Measurements from ENCODE around the gene RCOR1. TPM values are rescaled to one million over a fixed set of nuclear protein-coding genes. Genes with fewer than 3 reads are reported as not detected.

The RCOR1 gene
- total and polyA plus RNA-seq, 2 donors (not counting 1 experiment from before 2014, with no cell fraction given), result 8.7 to 37.1 TPM

- peaks cover 61% of the 10 kb centered on the region for H4K20me1 ChIP-seq (ENCODE audit: control insufficient read depth, insufficient read depth, low read length, poor library complexity, severe bottlenecking)
- 100% methylated on average over 1 of the region's 2 CpGs for whole genome bisulfite sequencing (ENCODE audit: insufficient coverage)
These were observed 23.9 kb downstream of the RCOR1 start for GRCh38 chr14:102616318-102616717.

GRCh38 chr14:102616799-102617198, 24.4 kb downstream of the RCOR1 start:
- peaks cover 95% of the 10 kb centered on the region for H3K79me2 ChIP-seq (ENCODE audit: control insufficient read depth, insufficient read depth, low read length)
- POLR2A ChIA-PET, result no interaction called here
- WGBS (ENCODE audit: insufficient coverage), result no CpG with 5 or more reads among the region's 3 CpGs

More at GRCh38 chr14:102616318-102616717, 23.9 kb downstream of the RCOR1 start:
- peaks cover 0 to 2% of the 10 kb centered on the region in 2 experiments for H3K36me3 ChIP-seq (replicated peaks in 1 of 2; ENCODE audit: control extremely low read depth in 1 of 2, control insufficient read depth in 1 of 2, extremely low read depth in 1 of 2, insufficient read depth in 2 of 2, low read length in 1 of 2)
- ATAC-seq (ENCODE audit: low read depth) (no peak), DNase-seq (no peak)
- H3K9me3 Mint-ChIP-seq (ENCODE audit: insufficient read depth), result no peaks in the 10 kb centered on the region
- no peaks in the 10 kb centered on the region for H3K27me3 ChIP-seq (replicated peaks in 1 of 4; ENCODE audit: control extremely low read depth in 1 of 4, control insufficient read depth in 3 of 4, insufficient read depth in 4 of 4, low read length in 3 of 4)
- H3K4me2 ChIP-seq (replicated peaks; ENCODE audit: low read depth, low read length, poor library complexity, severe bottlenecking), result no peak overlapping the region
- H3K9me3 ChIP-seq (ENCODE audit: control extremely low read depth in 1 of 3, control insufficient read depth in 2 of 3, insufficient read depth in 1 of 3, low read length in 2 of 3), result no peaks in the 10 kb centered on the region
- no peak overlapping the region for H3K27ac ChIP-seq (ENCODE audit: low read length in 2 of 2)
- ChIA-PET POLR2A (no interaction called here), CTCF (interaction anchor here (1.9 kb wide), 1 partner anchor 22 kb away, joined by 7 read pairs; no protein-coding TSS in a partner anchor)
- no peak overlapping the region for H3K4me3 ChIP-seq (ENCODE audit: control extremely low read depth in 1 of 5, extremely low read depth in 1 of 5, insufficient read depth in 1 of 5, low read depth in 2 of 5, low read length in 4 of 5)
- H3K4me3 Mint-ChIP-seq, result no peak overlapping the region
- intact Hi-C loops (cut with micrococcal nuclease), result no loop called here
- H3K27me3 Mint-ChIP-seq, result no peaks in the 10 kb centered on the region
- H2AFZ ChIP-seq (ENCODE audit: insufficient read depth, low read depth, low read length, poor library complexity, severe bottlenecking), result no peak overlapping the region
- H3K79me2 ChIP-seq (ENCODE audit: control insufficient read depth, insufficient read depth, low read length), result peaks cover 95% of the 10 kb centered on the region
- TF ChIP-seq CTCF (IDR thresholded peaks at IDR 0.05) (no peak), EZH2 (IDR thresholded peaks at IDR 0.05; ENCODE audit: borderline replicate concordance, insufficient read depth, low read depth, low read length, poor library complexity, severe bottlenecking) (no peak)
- peaks cover 54% of the 10 kb centered on the region for H3K4me1 Mint-ChIP-seq
- H3K4me1 ChIP-seq (ENCODE audit: control insufficient read depth in 2 of 2, insufficient read depth in 2 of 2, low read length in 2 of 2), result peaks cover 15 to 16% of the 10 kb centered on the region in 2 donors
- no peak overlapping the region for H3K27ac Mint-ChIP-seq
- H3K9ac ChIP-seq (ENCODE audit: low read length), result no peak overlapping the region

More at GRCh38 chr14:102616799-102617198, 24.4 kb downstream of the RCOR1 start:
- Mint-ChIP-seq H3K27me3 (no peaks in the 10 kb centered on the region), H3K9me3 (ENCODE audit: insufficient read depth) (no peaks in the 10 kb centered on the region), H3K27ac (no peak overlapping the region), H3K4me3 (no peak overlapping the region), H3K4me1 (peaks cover 54% of the 10 kb centered on the region)
- H3K9ac ChIP-seq (ENCODE audit: low read length), result no peak overlapping the region
- CTCF ChIA-PET, result no interaction called here
- H4K20me1 ChIP-seq (ENCODE audit: control insufficient read depth, insufficient read depth, low read length, poor library complexity, severe bottlenecking), result peaks cover 62% of the 10 kb centered on the region
- H3K9me3 ChIP-seq (ENCODE audit: control extremely low read depth in 1 of 3, control insufficient read depth in 2 of 3, insufficient read depth in 1 of 3, low read length in 2 of 3), result no peaks in the 10 kb centered on the region
- ATAC-seq (ENCODE audit: low read depth) (no peak), DNase-seq (no peak)
- peaks cover 0 to 2% of the 10 kb centered on the region in 2 experiments for H3K36me3 ChIP-seq (replicated peaks in 1 of 2; ENCODE audit: control extremely low read depth in 1 of 2, control insufficient read depth in 1 of 2, extremely low read depth in 1 of 2, insufficient read depth in 2 of 2, low read length in 1 of 2)
- TF ChIP-seq EZH2 (IDR thresholded peaks at IDR 0.05; ENCODE audit: borderline replicate concordance, insufficient read depth, low read depth, low read length, poor library complexity, severe bottlenecking) (no peak), CTCF (IDR thresholded peaks at IDR 0.05) (no peak)
- intact Hi-C loops (cut with micrococcal nuclease), result no loop called here
- H3K27ac ChIP-seq (ENCODE audit: low read length in 2 of 2), result no peak overlapping the region
- no peak overlapping the region for H3K4me3 ChIP-seq (ENCODE audit: control extremely low read depth in 1 of 5, extremely low read depth in 1 of 5, insufficient read depth in 1 of 5, low read depth in 2 of 5, low read length in 4 of 5)
- no peak overlapping the region for H2AFZ ChIP-seq (ENCODE audit: insufficient read depth, low read depth, low read length, poor library complexity, severe bottlenecking)
- H3K27me3 ChIP-seq (replicated peaks in 1 of 4; ENCODE audit: control extremely low read depth in 1 of 4, control insufficient read depth in 3 of 4, insufficient read depth in 4 of 4, low read length in 3 of 4), result no peaks in the 10 kb centered on the region
- H3K4me2 ChIP-seq (replicated peaks; ENCODE audit: low read depth, low read length, poor library complexity, severe bottlenecking), result no peak overlapping the region
- peaks cover 10 to 11% of the 10 kb centered on the region in 2 donors for H3K4me1 ChIP-seq (ENCODE audit: control insufficient read depth in 2 of 2, insufficient read depth in 2 of 2, low read length in 2 of 2)

Measured in B cell (primary cell).